Vagina (tissue), 2 donors: ENCODE results near the gene CCDC40.

Experiments
- CTCF ChIP-seq, 3 experiments: fragments of 450-650 bp in 2 of 3; fragments of 200-600 bp in 1 of 3; sonication (generic) in 1 of 3; IDR thresholded peaks; one replicate each; pipeline ENCODE4 v1.5.1; 2017 to 2019; ENCODE audit warnings: antibody characterized with exemption in 3 of 3, mild to moderate bottlenecking in 2 of 3, moderate library complexity in 2 of 3
- POLR2A ChIP-seq, 2 donors: fragments of 450-650 bp; IDR thresholded peaks; one replicate each; pipeline ENCODE4 v1.6.1; 2017; ENCODE audit warnings: antibody characterized with exemption in 2 of 2, mild to moderate bottlenecking in 2 of 2, moderate library complexity in 2 of 2
- POLR2AphosphoS5 ChIP-seq, 2 donors: sonication (generic); formaldehyde crosslinking; IDR thresholded peaks; one replicate each; pipeline ENCODE4 v1.9.0; 2017; ENCODE audit warnings: antibody characterized with exemption in 2 of 2, mild to moderate bottlenecking in 2 of 2, low read depth in 1 of 2; ENCODE audit not compliant: insufficient read depth in 1 of 2

DNA sequence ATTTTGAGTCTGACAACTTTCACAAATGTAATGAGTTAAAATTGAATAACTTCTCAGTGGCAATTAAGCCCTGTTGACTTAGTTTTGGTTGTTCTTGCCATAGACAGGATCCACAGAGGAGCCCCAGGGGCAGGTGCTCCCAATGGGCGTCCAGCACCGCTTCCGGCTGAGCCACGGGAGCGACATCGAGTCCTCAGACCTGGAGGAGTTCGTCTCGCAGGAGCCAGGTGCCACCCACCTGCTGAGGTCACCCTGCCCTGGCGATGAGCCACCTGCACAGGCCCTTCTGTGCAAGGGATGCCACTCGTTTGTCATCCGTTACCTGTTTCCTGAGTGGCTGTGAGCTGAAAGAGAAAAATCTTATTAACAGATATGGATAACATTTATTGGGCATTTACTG lies 10.7 kb downstream of the CCDC40 start:
- no peak for TF ChIP-seq CTCF (IDR thresholded peaks at IDR 0.05)
- TF ChIP-seq POLR2A (IDR thresholded peaks at IDR 0.05), result no peak
- TF ChIP-seq POLR2AphosphoS5 (IDR thresholded peaks at IDR 0.05; ENCODE audit: insufficient read depth in 1 of 2, low read depth in 1 of 2), result no peak
